ENCODE measurements around the gene PLSCR2.

The PLSCR2 gene

GRCh38 chr3:146505516-146505915 is 36.2 kb upstream of the PLSCR2 start:
- FAIRE-seq (no peak), DNase-seq (ENCODE audit: insufficient read length, low spot score) (no peak)
- TF ChIP-seq, protein P1, sequence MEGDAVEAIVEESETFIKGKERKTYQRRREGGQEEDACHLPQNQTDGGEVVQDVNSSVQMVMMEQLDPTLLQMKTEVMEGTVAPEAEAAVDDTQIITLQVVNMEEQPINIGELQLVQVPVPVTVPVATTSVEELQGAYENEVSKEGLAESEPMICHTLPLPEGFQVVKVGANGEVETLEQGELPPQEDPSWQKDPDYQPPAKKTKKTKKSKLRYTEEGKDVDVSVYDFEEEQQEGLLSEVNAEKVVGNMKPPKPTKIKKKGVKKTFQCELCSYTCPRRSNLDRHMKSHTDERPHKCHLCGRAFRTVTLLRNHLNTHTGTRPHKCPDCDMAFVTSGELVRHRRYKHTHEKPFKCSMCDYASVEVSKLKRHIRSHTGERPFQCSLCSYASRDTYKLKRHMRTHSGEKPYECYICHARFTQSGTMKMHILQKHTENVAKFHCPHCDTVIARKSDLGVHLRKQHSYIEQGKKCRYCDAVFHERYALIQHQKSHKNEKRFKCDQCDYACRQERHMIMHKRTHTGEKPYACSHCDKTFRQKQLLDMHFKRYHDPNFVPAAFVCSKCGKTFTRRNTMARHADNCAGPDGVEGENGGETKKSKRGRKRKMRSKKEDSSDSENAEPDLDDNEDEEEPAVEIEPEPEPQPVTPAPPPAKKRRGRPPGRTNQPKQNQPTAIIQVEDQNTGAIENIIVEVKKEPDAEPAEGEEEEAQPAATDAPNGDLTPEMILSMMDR (IDR thresholded peaks at IDR 0.05; ENCODE audit: insufficient read depth, missing control alignments) = no peak

DNA sequence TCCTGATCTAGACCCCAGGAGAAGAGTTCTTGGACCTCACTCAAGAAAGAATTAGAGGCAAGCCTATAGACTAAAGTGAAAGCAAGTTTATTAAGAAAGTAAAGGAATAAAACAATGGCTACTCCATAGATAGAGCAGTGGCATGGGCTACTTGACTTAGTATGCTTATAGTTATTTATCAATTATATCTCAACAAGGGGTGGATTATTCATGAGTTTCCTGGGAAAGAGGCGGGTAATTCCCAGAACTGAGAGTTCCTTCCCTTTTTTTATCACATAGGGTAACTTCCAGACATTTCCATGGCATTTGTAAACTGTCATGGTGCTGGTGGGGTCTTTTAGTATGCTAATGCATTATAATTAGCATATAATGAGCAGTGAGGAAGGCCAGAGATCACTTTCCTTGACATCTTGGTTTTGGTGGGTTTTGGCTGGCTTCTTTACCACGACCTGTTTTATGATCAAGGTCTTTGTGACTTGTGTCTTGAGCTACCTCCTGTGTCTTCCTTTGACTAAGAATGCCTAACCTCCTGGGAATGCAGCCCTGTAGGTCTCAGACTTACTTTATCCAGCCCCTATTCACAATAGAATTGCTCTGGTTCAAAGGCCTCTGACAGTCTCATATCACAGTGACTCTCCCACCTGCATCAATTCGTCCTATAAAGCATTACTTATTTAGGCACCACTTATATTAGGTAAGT is 35.3 kb upstream of the PLSCR2 start:
- TF ChIP-seq, protein P1 (IDR thresholded peaks at IDR 0.05; ENCODE audit: insufficient read depth, missing control alignments) = no peak
- no peak for FAIRE-seq
- DNase-seq (ENCODE audit: insufficient read length, low spot score) = no peak

GRCh38 chr3:146503461-146504202 is 34.3 kb upstream of the PLSCR2 start:
- DNase-seq (ENCODE audit: insufficient read length, low spot score) (no peak), FAIRE-seq (no peak)
- TF ChIP-seq, protein P1 (IDR thresholded peaks at IDR 0.05; ENCODE audit: insufficient read depth, missing control alignments) = no peak

- FAIRE-seq (no peak), DNase-seq (ENCODE audit: insufficient read length, low spot score) (no peak)
- TF ChIP-seq, protein P1 (IDR thresholded peaks at IDR 0.05; ENCODE audit: insufficient read depth, missing control alignments) = no peak
Measured at GRCh38 chr3:146502887-146503460, 33.6 kb upstream of the PLSCR2 start.

- TF ChIP-seq, protein P1 (IDR thresholded peaks at IDR 0.05; ENCODE audit: insufficient read depth, missing control alignments) = no peak
- DNase-seq (ENCODE audit: insufficient read length, low spot score) (no peak), FAIRE-seq (no peak)
Measured at GRCh38 chr3:146501752-146502151, 32.4 kb upstream of the PLSCR2 start.

DNA sequence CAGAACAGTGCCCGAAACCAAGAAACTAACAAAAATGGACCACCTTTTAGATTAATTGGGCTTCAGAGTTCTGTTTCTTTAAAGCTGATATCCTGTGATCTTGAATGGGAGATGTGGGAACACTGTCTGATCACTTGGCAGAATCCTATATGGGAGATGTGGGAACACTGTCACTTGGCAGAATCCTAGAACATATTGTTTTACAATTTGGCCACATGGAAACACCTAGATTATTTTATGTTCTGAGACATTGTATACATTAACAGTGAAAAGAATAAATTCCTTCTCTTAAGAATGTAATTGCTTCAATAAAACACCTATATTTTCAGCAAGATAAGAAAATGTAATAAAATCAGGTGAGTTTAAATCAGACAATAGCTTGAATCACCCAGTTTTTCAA is 30.3 kb upstream of the PLSCR2 start:
- no peak for FAIRE-seq
- DNase-seq (ENCODE audit: insufficient read length, low spot score) = no peak
- TF ChIP-seq, protein P1 (IDR thresholded peaks at IDR 0.05; ENCODE audit: insufficient read depth, missing control alignments) = no peak

Data from D721Med (cell line).